ENCODE measurements around the gene CARMIL1. TPM values are rescaled to one million over a fixed set of nuclear protein-coding genes. Genes with fewer than 3 reads are reported as not detected.

Gene CARMIL1
- total and polyA plus RNA-seq, 2 of the 8 experiments (the other 6 are each of a cell fraction or from before 2014, with no cell fraction given): 20.3 to 40.4 TPM

GRCh38 chr6:25340431-25341202 is 61.4 kb downstream of the CARMIL1 start:
- Histone ChIP-seq H3K4ac (replicated peaks; ENCODE audit: insufficient read length, low read depth, low read length) (no peak overlapping the region), H3K4me3 (ENCODE audit: extremely low read depth in 1 of 4, insufficient read depth in 2 of 4, low read depth in 3 of 4, low read length in 4 of 4) (no peak overlapping the region), H2BK15ac (ENCODE audit: low read length) (no peak overlapping the region), H3K18ac (ENCODE audit: extremely low read depth, low read length) (no peak overlapping the region), H3K14ac (ENCODE audit: insufficient read length) (no peak overlapping the region), H3K79me2 (ENCODE audit: control insufficient read depth in 1 of 2, insufficient read depth in 2 of 2, low read length in 2 of 2) (peaks cover 19 to 87% of the 10 kb centered on the region in 2 experiments), H2AK5ac (ENCODE audit: low read depth, low read length) (no peak overlapping the region), H2BK120ac (replicated peaks; ENCODE audit: low read depth, low read length) (no peak overlapping the region), H3K79me1 (ENCODE audit: low read depth, low read length) (peaks cover 13% of the 10 kb centered on the region; the same call in 1 of the 2 replicates), H2BK12ac (ENCODE audit: low read depth, low read length) (peak overlapping the region; percentile 4; the same call in 1 of the 2 replicates), H3K4me1 (replicated peaks in 1 of 4; ENCODE audit: control insufficient read depth in 3 of 4, insufficient read depth in 4 of 4, low read length in 3 of 4) (peaks cover 2 to 20% (median 11%) of the 10 kb centered on the region in 4 experiments), H3K23ac (ENCODE audit: insufficient read length) (no peak overlapping the region), H3K23me2 (ENCODE audit: low read depth, low read length) (peaks cover 2% of the 10 kb centered on the region; the same call in 1 of the 2 replicates), H4K91ac (replicated peaks; ENCODE audit: insufficient read length, low read length) (no peak overlapping the region), H3K4me2 (ENCODE audit: insufficient read depth in 1 of 2, low read depth in 2 of 2, low read length in 2 of 2) (peak overlapping the region; percentile 39 to 72; a peak in 3 of 4 replicates), H3K9me3 (ENCODE audit: insufficient read depth in 2 of 2, low read depth in 1 of 2, low read length in 1 of 2) (no peaks in the 10 kb centered on the region), H3K27ac (ENCODE audit: low read depth, low read length) (no peak overlapping the region), H2BK5ac (ENCODE audit: low read depth, low read length) (no peak overlapping the region), H4K20me1 (replicated peaks in 1 of 2; ENCODE audit: control insufficient read depth in 1 of 2, insufficient read depth in 2 of 2, low read length in 2 of 2) (no peaks in the 10 kb centered on the region), H3K27me3 (replicated peaks in 1 of 4; ENCODE audit: control insufficient read depth in 3 of 4, extremely low read depth in 1 of 4, insufficient read depth in 3 of 4, low read length in 3 of 4) (no peaks in the 10 kb centered on the region), H2AFZ (ENCODE audit: low read length) (no peak overlapping the region), H3K36me3 (ENCODE audit: control insufficient read depth in 2 of 4, insufficient read depth in 4 of 4, low read length in 3 of 4) (0 out of 8 replicates have a peak, but pooled peaks cover 0 to 2% (median 0%) of the 10 kb centered on the region in 4 experiments), H3K56ac (replicated peaks; ENCODE audit: insufficient read length, low read depth, low read length) (no peak overlapping the region), H4K8ac (ENCODE audit: extremely low read depth, insufficient read depth, low read length) (no peak overlapping the region), H2BK20ac (ENCODE audit: low read length) (no peak overlapping the region), H4K5ac (ENCODE audit: insufficient read length, low read depth, low read length) (no peak overlapping the region), H3K9ac (replicated peaks in 1 of 4; ENCODE audit: extremely low read depth in 1 of 4, low read depth in 3 of 4, low read length in 3 of 4) (no peak overlapping the region)
- FAIRE-seq (no peak), DNase-seq (ENCODE audit: low read depth in 1 of 2, low spot score in 2 of 2) (no peak)
- ChIA-PET CTCF (ENCODE audit: partially characterized antibody) (interaction anchor here (0.6 to 4.4 kb wide), 12 partner anchors 11 to 232 kb away, joined by 3 to 37 read pairs (median 5); partner anchors contain the start of gene CARMIL1), POLR2A (ENCODE audit: partially characterized antibody) (interaction anchor here (1.2 to 1.6 kb wide), 3 partner anchors 12 to 20 kb away, joined by 3 to 8 read pairs (median 6); no protein-coding TSS in a partner anchor)
- WGBS, 2 experiments (ENCODE audit: extremely low coverage in 1 of 2, insufficient coverage in 1 of 2, insufficient read length in 1 of 2, insufficient replicate concordance in 2 of 2, low coverage in 1 of 2, low lambda C conversion rate in 2 of 2, missing lambda C conversion rate in 1 of 2): 61% methylated on average over 6 of the region's 6 CpGs; no CpG with 5 or more reads in 1 of the 2 experiments
- TF ChIP-seq TCF12 (IDR thresholded peaks at IDR 0.05; ENCODE audit: low read depth, low read length) (no peak), EGR1 (IDR thresholded peaks at IDR 0.05; ENCODE audit: borderline replicate concordance, low read depth, low read length) (no peak), ZNF274 (IDR thresholded peaks at IDR 0.05; ENCODE audit: borderline replicate concordance, extremely low read depth, low read length) (no peak), ATF3 (IDR thresholded peaks at IDR 0.05; ENCODE audit: insufficient read depth, low read depth, low read length) (no peak), YY1 (IDR thresholded peaks at IDR 0.05; ENCODE audit: low read depth, low read length) (no peak), JUND (IDR thresholded peaks at IDR 0.05; ENCODE audit: low read length) (no peak), USF2 (IDR thresholded peaks at IDR 0.05; ENCODE audit: low read length) (no peak), KDM4A (IDR thresholded peaks at IDR 0.05; ENCODE audit: low read depth, low read length, severe bottlenecking) (no peak), POLR2AphosphoS5 (IDR thresholded peaks at IDR 0.05; ENCODE audit: low read depth, low read length) (no peak), CTBP2 (IDR thresholded peaks at IDR 0.05; ENCODE audit: borderline replicate concordance, insufficient read depth, insufficient read length, low read length) (no peak)

Data from H1 (cell line).